Measurements from ENCODE around the gene SCLT1. TPM values are rescaled to one million over a fixed set of nuclear protein-coding genes. Genes with fewer than 3 reads are reported as not detected.
A peak's percentile ranks its signal among the peaks of the same experiment; 100 is the strongest.

SCLT1 gene
- total and polyA plus RNA-seq, 5 donors from 2014 or later: 5.6 to 33.3 (median 7.5) TPM

DNA sequence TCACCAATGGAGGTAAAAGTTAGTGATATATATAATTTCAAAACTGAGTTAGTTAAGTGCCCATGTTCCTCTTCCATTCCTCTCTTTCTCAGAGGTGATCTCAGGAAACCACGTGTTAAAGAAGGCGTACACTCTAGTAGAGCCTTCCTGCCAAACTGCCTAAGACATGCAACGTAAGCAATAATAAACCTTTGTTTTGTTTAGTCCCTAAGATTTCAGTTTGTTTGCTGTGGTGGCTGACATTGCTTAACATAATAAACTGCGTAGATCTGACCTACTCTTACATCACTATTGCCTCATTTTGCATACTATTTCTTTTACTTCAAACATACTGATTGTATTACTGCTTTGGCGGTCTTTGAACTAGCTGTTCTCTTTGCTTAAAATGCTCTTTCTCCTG lies 184.6 kb downstream of the SCLT1 start:
- Mint-ChIP-seq H3K27me3 (no peaks in the 10 kb centered on the region), H3K4me1 (peaks cover 0 to 12% (median 1%) of the 10 kb centered on the region in 4 donors), H3K27ac (no peak overlapping the region), H3K4me3 (no peak overlapping the region), H3K9me3 (no peaks in the 10 kb centered on the region), H3K36me3 (peaks cover 9% of the 10 kb centered on the region)
- no peak overlapping the region for H3K4me3 ChIP-seq (ENCODE audit: low read depth, low read length)
- no peaks in the 10 kb centered on the region for H3K9me3 ChIP-seq (ENCODE audit: control insufficient read depth in 2 of 2, low read length in 2 of 2)
- H3K4me1 ChIP-seq (ENCODE audit: control insufficient read depth, insufficient read depth, low read length, poor library complexity, severe bottlenecking): no peaks in the 10 kb centered on the region
- ATAC-seq (ENCODE audit: low read depth in 2 of 2): no peak
- no peak for DNase-seq
- no peaks in the 10 kb centered on the region for H3K36me3 ChIP-seq (ENCODE audit: control insufficient read depth, insufficient read depth, low read length)
- no peaks in the 10 kb centered on the region for H3K27me3 ChIP-seq (ENCODE audit: control insufficient read depth, insufficient read depth, low read length)
- H3K27ac ChIP-seq (ENCODE audit: insufficient read depth, low read length, poor library complexity, severe bottlenecking): no peak overlapping the region

DNA sequence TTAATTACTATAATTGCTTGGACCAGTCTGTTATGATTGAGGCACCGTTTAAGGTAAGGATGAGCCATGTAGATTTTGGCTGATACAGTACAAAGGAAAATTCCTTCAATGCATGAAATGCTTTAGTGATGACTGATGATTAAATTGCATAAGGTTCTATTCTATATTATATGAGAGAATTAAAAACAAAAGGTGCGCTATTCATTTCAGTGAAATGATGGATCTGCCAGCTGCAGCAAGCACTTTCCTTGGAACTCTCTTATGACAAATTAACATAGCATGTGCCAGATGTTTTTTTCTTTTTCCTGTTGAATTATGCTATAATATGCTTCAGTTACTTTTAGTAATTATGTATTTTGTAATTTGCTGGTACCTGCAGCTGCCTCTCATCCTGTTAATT lies 185.4 kb downstream of the SCLT1 start:
- H3K9me3 ChIP-seq (ENCODE audit: control insufficient read depth in 2 of 2, low read length in 2 of 2): no peaks in the 10 kb centered on the region
- H3K27me3 ChIP-seq (ENCODE audit: control insufficient read depth, insufficient read depth, low read length): no peaks in the 10 kb centered on the region
- Mint-ChIP-seq H3K4me1 (peaks cover 0 to 12% (median 1%) of the 10 kb centered on the region in 4 donors), H3K9me3 (no peaks in the 10 kb centered on the region), H3K27ac (no peak overlapping the region), H3K4me3 (no peak overlapping the region), H3K27me3 (no peaks in the 10 kb centered on the region), H3K36me3 (peaks cover 5% of the 10 kb centered on the region)
- H3K27ac ChIP-seq (ENCODE audit: insufficient read depth, low read length, poor library complexity, severe bottlenecking): no peak overlapping the region
- DNase-seq (no peak), ATAC-seq (ENCODE audit: low read depth in 2 of 2) (no peak)
- H3K36me3 ChIP-seq (ENCODE audit: control insufficient read depth, insufficient read depth, low read length): no peaks in the 10 kb centered on the region
- H3K4me1 ChIP-seq (ENCODE audit: control insufficient read depth, insufficient read depth, low read length, poor library complexity, severe bottlenecking): no peaks in the 10 kb centered on the region
- H3K4me3 ChIP-seq (ENCODE audit: low read depth, low read length): no peak overlapping the region

DNA sequence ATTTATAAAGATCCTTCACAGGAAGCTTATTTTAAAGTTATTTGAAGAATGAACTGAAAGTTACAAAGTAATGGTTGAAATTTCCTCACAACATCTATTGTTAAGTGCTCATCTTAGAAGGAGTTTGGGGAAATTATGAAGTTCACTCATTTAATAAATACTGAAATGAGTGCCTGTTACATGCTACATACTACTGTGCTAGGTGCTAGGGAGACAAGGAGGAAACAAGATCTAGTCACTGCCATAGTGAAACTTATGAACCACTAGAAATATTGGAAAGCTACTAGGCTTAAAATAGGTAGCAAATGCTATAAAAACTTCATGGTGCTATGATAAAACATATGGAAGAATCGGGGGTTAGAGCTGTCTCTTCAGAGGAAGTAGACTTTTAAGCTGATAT lies 186.8 kb downstream of the SCLT1 start:
- H3K27ac ChIP-seq (ENCODE audit: insufficient read depth, low read length, poor library complexity, severe bottlenecking): no peak overlapping the region
- no peaks in the 10 kb centered on the region for H3K9me3 Mint-ChIP-seq

DNA sequence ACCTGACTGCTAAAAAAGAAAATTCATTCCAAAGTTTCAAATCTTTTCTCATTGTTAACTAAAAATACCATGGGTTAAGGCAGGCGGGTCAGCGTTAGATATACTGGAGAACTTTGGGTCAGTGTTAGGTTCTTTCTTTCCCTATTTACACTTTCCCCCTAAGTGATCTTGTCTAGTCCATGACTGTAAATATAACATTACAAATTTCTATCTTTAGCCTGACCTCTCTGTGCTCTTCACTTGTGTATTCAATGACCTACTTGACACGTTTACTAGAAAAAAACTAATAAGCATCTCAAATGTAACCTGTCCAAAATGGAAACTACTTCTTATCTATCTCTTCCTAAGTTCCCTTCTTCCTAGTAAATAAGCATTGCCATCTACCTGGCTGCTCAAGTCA lies 188.5 kb downstream of the SCLT1 start:
- Histone ChIP-seq H3K27me3 (ENCODE audit: control insufficient read depth, insufficient read depth, low read length) (no peaks in the 10 kb centered on the region), H3K36me3 (ENCODE audit: control insufficient read depth, insufficient read depth, low read length) (no peaks in the 10 kb centered on the region), H3K27ac (ENCODE audit: insufficient read depth, low read length, poor library complexity, severe bottlenecking) (no peak overlapping the region), H3K4me1 (ENCODE audit: control insufficient read depth, insufficient read depth, low read length, poor library complexity, severe bottlenecking) (no peaks in the 10 kb centered on the region), H3K4me3 (ENCODE audit: low read depth, low read length) (no peak overlapping the region), H3K9me3 (ENCODE audit: control insufficient read depth in 2 of 2, low read length in 2 of 2) (no peaks in the 10 kb centered on the region)
- no peaks in the 10 kb centered on the region for H3K9me3 Mint-ChIP-seq
- ATAC-seq (ENCODE audit: low read depth in 2 of 2) (no peak), DNase-seq (no peak)
- H3K4me3 Mint-ChIP-seq: no peak overlapping the region
- H3K27me3 Mint-ChIP-seq: no peaks in the 10 kb centered on the region
- peaks cover 0 to 12% (median 1%) of the 10 kb centered on the region in 4 donors for H3K4me1 Mint-ChIP-seq
- H3K36me3 Mint-ChIP-seq: peaks cover 11% of the 10 kb centered on the region
- H3K27ac Mint-ChIP-seq: no peak overlapping the region

More for the DNA sequence above, 186.8 kb downstream of the SCLT1 start:
- Mint-ChIP-seq H3K36me3 (peaks cover 11% of the 10 kb centered on the region), H3K27me3 (no peaks in the 10 kb centered on the region), H3K4me3 (no peak overlapping the region), H3K27ac (no peak overlapping the region), H3K4me1 (peaks cover 0 to 12% (median 1%) of the 10 kb centered on the region in 4 donors)
- no peak for DNase-seq
- Histone ChIP-seq H3K36me3 (ENCODE audit: control insufficient read depth, insufficient read depth, low read length) (no peaks in the 10 kb centered on the region), H3K9me3 (ENCODE audit: control insufficient read depth in 2 of 2, low read length in 2 of 2) (no peaks in the 10 kb centered on the region), H3K4me1 (ENCODE audit: control insufficient read depth, insufficient read depth, low read length, poor library complexity, severe bottlenecking) (no peaks in the 10 kb centered on the region), H3K4me3 (ENCODE audit: low read depth, low read length) (no peak overlapping the region), H3K27me3 (ENCODE audit: control insufficient read depth, insufficient read depth, low read length) (no peaks in the 10 kb centered on the region)
- ATAC-seq (ENCODE audit: low read depth in 2 of 2): no peak

DNA sequence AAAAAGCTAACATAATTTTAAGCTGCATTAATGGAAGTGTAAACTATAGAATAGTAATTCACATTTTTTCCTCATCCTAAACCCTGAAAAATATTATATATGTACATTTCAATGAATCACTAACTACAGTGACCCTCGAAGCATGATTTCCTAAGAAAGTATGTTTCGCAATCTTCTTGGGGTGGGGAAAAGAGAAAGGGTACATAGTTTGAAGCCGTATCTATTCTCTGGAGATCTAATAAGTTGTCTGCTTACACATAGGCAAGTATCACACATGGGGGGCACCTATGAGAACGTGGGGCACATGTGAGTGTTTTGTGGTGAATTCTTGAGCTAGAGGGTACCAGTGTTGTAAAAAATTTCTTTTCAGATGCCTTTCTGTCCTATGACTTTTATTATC lies 212.7 kb downstream of the SCLT1 start:
- peaks cover 5% of the 10 kb centered on the region for H3K36me3 Mint-ChIP-seq
- no peak overlapping the region for H3K4me3 ChIP-seq (ENCODE audit: low read depth, low read length)
- DNase-seq (no peak), ATAC-seq (ENCODE audit: low read depth in 2 of 2) (no peak)
- H3K27me3 ChIP-seq (ENCODE audit: control insufficient read depth, insufficient read depth, low read length): no peaks in the 10 kb centered on the region
- no peak overlapping the region for H3K4me3 Mint-ChIP-seq
- H3K27ac Mint-ChIP-seq: no peak overlapping the region
- peaks cover 3% of the 10 kb centered on the region for H3K36me3 ChIP-seq (ENCODE audit: control insufficient read depth, insufficient read depth, low read length)
- peaks cover 0 to 7% (median 0%) of the 10 kb centered on the region in 4 donors for H3K4me1 Mint-ChIP-seq
- H3K27ac ChIP-seq (ENCODE audit: insufficient read depth, low read length, poor library complexity, severe bottlenecking): no peak overlapping the region
- no peaks in the 10 kb centered on the region for H3K9me3 Mint-ChIP-seq
- H3K4me1 ChIP-seq (ENCODE audit: control insufficient read depth, insufficient read depth, low read length, poor library complexity, severe bottlenecking): no peaks in the 10 kb centered on the region
- H3K9me3 ChIP-seq (ENCODE audit: control insufficient read depth in 2 of 2, low read length in 2 of 2): no peaks in the 10 kb centered on the region
- no peaks in the 10 kb centered on the region for H3K27me3 Mint-ChIP-seq

DNA sequence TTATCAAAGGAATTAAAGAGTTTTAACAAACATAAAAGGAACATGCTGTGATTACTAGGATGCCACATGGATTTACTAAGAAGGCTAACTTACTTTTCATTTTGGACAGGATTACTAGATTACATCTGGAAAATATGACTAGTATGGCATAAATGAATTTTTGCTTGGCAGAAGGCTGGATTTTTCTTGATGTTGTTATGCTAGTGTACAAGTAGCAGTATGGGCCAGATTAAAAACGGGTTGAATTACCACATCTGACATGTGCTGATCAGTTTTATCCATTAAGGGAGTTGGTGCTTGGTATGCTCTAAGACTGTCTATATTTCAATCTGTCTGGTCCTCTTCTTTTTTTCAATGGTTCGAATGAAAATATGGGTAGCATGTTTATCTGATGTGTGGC lies 213.4 kb downstream of the SCLT1 start:
- peaks cover 0 to 7% (median 0%) of the 10 kb centered on the region in 4 donors for H3K4me1 Mint-ChIP-seq
- H3K27ac Mint-ChIP-seq: peak overlapping the region in 1 of 3 donors; percentile 12
- ATAC-seq (ENCODE audit: low read depth in 2 of 2) (no peak), DNase-seq (no peak)
- Histone ChIP-seq H3K36me3 (ENCODE audit: control insufficient read depth, insufficient read depth, low read length) (peaks cover 3% of the 10 kb centered on the region), H3K4me3 (ENCODE audit: low read depth, low read length) (no peak overlapping the region), H3K27me3 (ENCODE audit: control insufficient read depth, insufficient read depth, low read length) (no peaks in the 10 kb centered on the region), H3K9me3 (ENCODE audit: control insufficient read depth in 2 of 2, low read length in 2 of 2) (no peaks in the 10 kb centered on the region), H3K4me1 (ENCODE audit: control insufficient read depth, insufficient read depth, low read length, poor library complexity, severe bottlenecking) (no peaks in the 10 kb centered on the region), H3K27ac (ENCODE audit: insufficient read depth, low read length, poor library complexity, severe bottlenecking) (no peak overlapping the region)
- H3K27me3 Mint-ChIP-seq: no peaks in the 10 kb centered on the region
- no peak overlapping the region for H3K4me3 Mint-ChIP-seq
- no peaks in the 10 kb centered on the region for H3K9me3 Mint-ChIP-seq
- peaks cover 5% of the 10 kb centered on the region for H3K36me3 Mint-ChIP-seq

DNA sequence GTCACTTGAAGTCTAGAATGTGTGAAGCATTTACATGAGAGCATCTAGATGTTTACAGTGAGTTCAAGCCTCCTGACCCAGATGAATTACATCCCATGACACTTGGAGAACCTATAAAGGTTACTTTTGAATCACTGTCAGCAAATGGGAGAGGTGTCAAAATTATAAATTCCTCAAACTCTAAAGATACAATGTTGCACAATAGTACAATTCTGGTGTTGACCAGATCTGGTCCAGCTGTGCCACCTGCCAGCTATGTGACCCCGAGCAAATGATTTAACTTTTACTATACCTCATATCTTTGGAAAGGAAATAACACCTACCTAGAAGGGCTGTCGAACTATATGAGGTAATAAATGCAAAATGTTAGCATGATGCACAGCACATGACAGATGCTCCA lies 214.1 kb downstream of the SCLT1 start:
- Histone ChIP-seq H3K4me3 (ENCODE audit: low read depth, low read length) (no peak overlapping the region), H3K4me1 (ENCODE audit: control insufficient read depth, insufficient read depth, low read length, poor library complexity, severe bottlenecking) (no peaks in the 10 kb centered on the region), H3K9me3 (ENCODE audit: control insufficient read depth in 2 of 2, low read length in 2 of 2) (no peaks in the 10 kb centered on the region), H3K36me3 (ENCODE audit: control insufficient read depth, insufficient read depth, low read length) (peaks cover 6% of the 10 kb centered on the region), H3K27ac (ENCODE audit: insufficient read depth, low read length, poor library complexity, severe bottlenecking) (no peak overlapping the region), H3K27me3 (ENCODE audit: control insufficient read depth, insufficient read depth, low read length) (no peaks in the 10 kb centered on the region)
- Mint-ChIP-seq H3K27ac (no peak overlapping the region), H3K36me3 (peaks cover 5% of the 10 kb centered on the region), H3K9me3 (no peaks in the 10 kb centered on the region), H3K4me1 (peaks cover 0 to 7% (median 0%) of the 10 kb centered on the region in 4 donors), H3K27me3 (no peaks in the 10 kb centered on the region), H3K4me3 (no peak overlapping the region)
- ATAC-seq (ENCODE audit: low read depth in 2 of 2) (no peak), DNase-seq (no peak)

DNA sequence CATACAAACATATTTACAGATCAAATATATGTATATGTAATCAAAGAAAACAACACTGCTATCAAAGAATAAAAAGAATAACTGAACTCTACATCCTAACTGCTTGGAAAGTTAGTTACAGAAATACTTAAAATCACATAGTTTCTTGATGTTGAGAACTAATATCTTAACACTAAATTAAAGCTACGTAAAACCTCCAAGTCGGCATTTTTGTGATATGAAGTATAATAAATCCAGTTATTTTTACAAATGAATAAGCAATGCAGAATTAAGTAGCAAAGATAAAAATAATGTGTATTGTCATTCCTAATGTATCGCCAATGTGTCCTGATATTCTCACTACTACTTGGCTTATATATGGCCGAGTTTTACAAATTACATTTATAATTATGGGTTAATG lies 215.4 kb downstream of the SCLT1 start:
- H3K4me3 ChIP-seq (ENCODE audit: low read depth, low read length): no peak overlapping the region
- Mint-ChIP-seq H3K27ac (no peak overlapping the region), H3K4me1 (peaks cover 0 to 10% (median 0%) of the 10 kb centered on the region in 4 donors)

More for the DNA sequence above, 215.4 kb downstream of the SCLT1 start:
- Mint-ChIP-seq H3K27me3 (no peaks in the 10 kb centered on the region), H3K36me3 (peaks cover 11% of the 10 kb centered on the region), H3K4me3 (no peak overlapping the region), H3K9me3 (no peaks in the 10 kb centered on the region)
- DNase-seq (no peak), ATAC-seq (ENCODE audit: low read depth in 2 of 2) (no peak)
- Histone ChIP-seq H3K27me3 (ENCODE audit: control insufficient read depth, insufficient read depth, low read length) (no peaks in the 10 kb centered on the region), H3K9me3 (ENCODE audit: control insufficient read depth in 2 of 2, low read length in 2 of 2) (no peaks in the 10 kb centered on the region), H3K27ac (ENCODE audit: insufficient read depth, low read length, poor library complexity, severe bottlenecking) (no peak overlapping the region), H3K36me3 (ENCODE audit: control insufficient read depth, insufficient read depth, low read length) (peaks cover 11% of the 10 kb centered on the region), H3K4me1 (ENCODE audit: control insufficient read depth, insufficient read depth, low read length, poor library complexity, severe bottlenecking) (no peaks in the 10 kb centered on the region)
